ENCODE measurements around the gene HNRNPC.
"Not testable (repeated sequence)": the region's sequence is repeated elsewhere in the genome, so short reads cannot be mapped to it uniquely, and the experiment has no call there.

Gene HNRNPC

GRCh38 chr14:21171128-21171527 lies 98.1 kb downstream of the HNRNPC start:
- TF ChIP-seq CTCF (IDR thresholded peaks at IDR 0.05; ENCODE audit: low read depth, low read length) = no peak
- TF ChIP-seq MYC (IDR thresholded peaks at IDR 0.05; ENCODE audit: low read depth, low read length) = no peak
- no peak for TF ChIP-seq MAX (IDR thresholded peaks at IDR 0.05; ENCODE audit: low read depth, low read length)
- TF ChIP-seq POLR2A (IDR thresholded peaks at IDR 0.05; ENCODE audit: extremely low read depth, insufficient read length) = no peak
- no peak overlapping the region for H3K4me3 ChIP-seq (ENCODE audit: low read depth, low read length)
- DNase-seq (ENCODE audit: low read depth) = no peak

- DNase-seq (ENCODE audit: low read depth) = no peak
- TF ChIP-seq MYC (IDR thresholded peaks at IDR 0.05; ENCODE audit: low read depth, low read length) (no peak), POLR2A (IDR thresholded peaks at IDR 0.05; ENCODE audit: extremely low read depth, insufficient read length) (no peak), CTCF (IDR thresholded peaks at IDR 0.05; ENCODE audit: low read depth, low read length) (no peak), MAX (IDR thresholded peaks at IDR 0.05; ENCODE audit: low read depth, low read length) (no peak)
- no peak overlapping the region for H3K4me3 ChIP-seq (ENCODE audit: low read depth, low read length)
Measured at GRCh38 chr14:21169573-21169972, 99.7 kb downstream of the HNRNPC start.

- no peak overlapping the region for H3K4me3 ChIP-seq (ENCODE audit: low read depth, low read length)
- DNase-seq (ENCODE audit: low read depth) = no peak
- no peak for TF ChIP-seq POLR2A (IDR thresholded peaks at IDR 0.05; ENCODE audit: extremely low read depth, insufficient read length)
- TF ChIP-seq MAX (IDR thresholded peaks at IDR 0.05; ENCODE audit: low read depth, low read length) = no peak
- TF ChIP-seq CTCF (IDR thresholded peaks at IDR 0.05; ENCODE audit: low read depth, low read length) = no peak
- TF ChIP-seq MYC (IDR thresholded peaks at IDR 0.05; ENCODE audit: low read depth, low read length) = no peak
Measured at GRCh38 chr14:21168055-21168454, 101.2 kb downstream of the HNRNPC start.

- H3K4me3 ChIP-seq (ENCODE audit: low read depth, low read length); DNase-seq (ENCODE audit: low read depth): not testable (repeated sequence)
Measured at GRCh38 chr14:21165670-21166069, 103.6 kb downstream of the HNRNPC start.

- DNase-seq (ENCODE audit: low read depth); H3K4me3 ChIP-seq (ENCODE audit: low read depth, low read length): not testable (repeated sequence)
Measured at GRCh38 chr14:21165002-21165605, 104.1 kb downstream of the HNRNPC start.

- H3K4me3 ChIP-seq (ENCODE audit: low read depth, low read length) = no peak overlapping the region
- TF ChIP-seq POLR2A (IDR thresholded peaks at IDR 0.05; ENCODE audit: extremely low read depth, insufficient read length) (no peak), MAX (IDR thresholded peaks at IDR 0.05; ENCODE audit: low read depth, low read length) (no peak), MYC (IDR thresholded peaks at IDR 0.05; ENCODE audit: low read depth, low read length) (no peak), CTCF (IDR thresholded peaks at IDR 0.05; ENCODE audit: low read depth, low read length) (no peak)
- DNase-seq (ENCODE audit: low read depth) = no peak
Measured at GRCh38 chr14:21163871-21164291, 105.4 kb downstream of the HNRNPC start.

- TF ChIP-seq MAX (IDR thresholded peaks at IDR 0.05; ENCODE audit: low read depth, low read length) = no peak
- no peak for TF ChIP-seq CTCF (IDR thresholded peaks at IDR 0.05; ENCODE audit: low read depth, low read length)
- TF ChIP-seq POLR2A (IDR thresholded peaks at IDR 0.05; ENCODE audit: extremely low read depth, insufficient read length) = no peak
- TF ChIP-seq MYC (IDR thresholded peaks at IDR 0.05; ENCODE audit: low read depth, low read length) = no peak
- no peak for DNase-seq (ENCODE audit: low read depth)
- no peak overlapping the region for H3K4me3 ChIP-seq (ENCODE audit: low read depth, low read length)
Measured at GRCh38 chr14:21162081-21162480, 107.2 kb downstream of the HNRNPC start.
